HepG2 (cell line): ENCODE measurements around the gene OR7D2. TPM values are rescaled to one million over a fixed set of nuclear protein-coding genes. Genes with fewer than 3 reads are reported as not detected.

ENCODE experiments used
- ATAC-seq: fragments of 200-7000 bp; cut with Tn5 transposase; 3 replicates; pipeline ENCODE4 v1.9.1; 2020; ENCODE audit warnings: mild to moderate bottlenecking, moderate library complexity
- BruUV-seq: library from RNA; stranded (reverse); fragments of 400-500 nt; replicated peaks from 2 replicates; lab custom pipeline; 2021; lab: Mats Ljungman, UMichigan
- CTCF ChIA-PET: fragments of 300-600 bp; formaldehyde crosslinking; extraction: SDS; loops from one replicate; lab custom pipeline; 2021; ENCODE audit warnings: low total read pairs, inconsistent platforms, low intra/inter-chr PET ratio; lab: Yijun Ruan, JAX
- POLR2A ChIA-PET: fragments of 350-600 bp; sonication (Branson Sonifier 250); formaldehyde crosslinking; loops from one replicate; lab custom pipeline; 2020; ENCODE audit warnings: antibody characterized with exemption, inconsistent platforms; lab: Yijun Ruan, JAX
- DNase-seq: peaks from one replicate; pipeline ENCODE4 v3.0.0-alpha.2; 2015; ENCODE audit warnings: low spot score
- FAIRE-seq: peaks from 3 replicates; lab custom pipeline; 2011; peaks lifted over from hg19 to GRCh38; lab: Jason Lieb, UNC
- H2AFZ ChIP-seq: one replicate; pipeline ENCODE4 v1.6.1; 2011; ENCODE audit warnings: low read length, inconsistent platforms
- H3K27ac ChIP-seq: fragments of 300-600 bp; 3 replicates; pipeline ENCODE4 v1.8.0; 2011; ENCODE audit warnings: mixed run types, mild to moderate bottlenecking, mixed read lengths, low read length, inconsistent platforms; ENCODE audit not compliant: insufficient read depth; ENCODE audit errors: extremely low read length
- H3K27me3 ChIP-seq, 2 experiments: fragments of 200-600 bp in 1 of 2; 2 replicates in 1 of 2; 3 replicates in 1 of 2; pipeline versions ENCODE4 v1.6.0 to v1.8.0; 2011; ENCODE audit warnings: low read length in 2 of 2, mild to moderate bottlenecking in 2 of 2, moderate library complexity in 2 of 2, inconsistent platforms in 1 of 2; ENCODE audit not compliant: insufficient read depth in 2 of 2, control insufficient read depth in 1 of 2
- H3K36me3 ChIP-seq, 2 experiments: fragments of 200-600 bp in 1 of 2; replicated peaks in 1 of 2; 2 replicates in 1 of 2; 3 replicates in 1 of 2; pipeline versions ENCODE4 v1.5.1 to v1.8.0; 2011; ENCODE audit warnings: low read length in 2 of 2, inconsistent platforms in 1 of 2; ENCODE audit not compliant: insufficient read depth in 2 of 2, control insufficient read depth in 1 of 2
- H3K4me1 ChIP-seq: 2 replicates; pipeline ENCODE4 v1.5.1; 2012; ENCODE audit warnings: low read length, inconsistent platforms; ENCODE audit not compliant: insufficient read depth
- H3K4me2 ChIP-seq: 2 replicates; pipeline ENCODE4 v1.6.0; 2011; ENCODE audit warnings: low read depth, low read length, inconsistent platforms
- H3K4me3 ChIP-seq, 3 experiments: fragments of 200-600 bp in 1 of 3; sonication (generic), shearing (Covaris generic) in 1 of 3; replicated peaks in 1 of 3; 2 replicates each; pipeline ENCODE4 v1.5.1; 2011 to 2016; ENCODE audit warnings: low read length in 3 of 3, inconsistent platforms in 2 of 3, low read depth in 2 of 3, mild to moderate bottlenecking in 2 of 3, control low read depth in 1 of 3, mixed read lengths in 1 of 3; ENCODE audit not compliant: insufficient read depth in 1 of 3
- H3K79me2 ChIP-seq: one replicate; pipeline ENCODE4 v1.6.1; 2011; ENCODE audit warnings: low read length, inconsistent platforms; ENCODE audit not compliant: insufficient read depth
- H3K9ac ChIP-seq: 2 replicates; pipeline ENCODE4 v1.6.0; 2011; ENCODE audit warnings: mild to moderate bottlenecking, low read depth, low read length, inconsistent platforms; ENCODE audit not compliant: insufficient read depth
- H3K9me3 ChIP-seq: 2 replicates; pipeline ENCODE4 v1.5.1; 2012; ENCODE audit warnings: mild to moderate bottlenecking, low read length
- H4K20me1 ChIP-seq: 2 replicates; pipeline ENCODE4 v1.6.0; 2011; ENCODE audit warnings: inconsistent platforms, mild to moderate bottlenecking, low read length, moderate library complexity; ENCODE audit not compliant: insufficient read depth
- AKAP8 ChIP-seq: sonication (generic); formaldehyde crosslinking; IDR thresholded peaks from 2 replicates; pipeline ENCODE4 v1.5.1; 2020; ENCODE audit warnings: mild to moderate bottlenecking, missing genetic modification reagents
- KAT2B ChIP-seq: fragments of 150-350 bp; IDR thresholded peaks from 2 replicates; pipeline ENCODE4 v1.6.1; 2014; ENCODE audit warnings: low read depth, low read length, borderline replicate concordance
- KDM1A ChIP-seq: IDR thresholded peaks from 2 replicates; pipeline ENCODE4 v1.6.1; 2016; ENCODE audit warnings: missing compliant biosample characterization
- KMT2A ChIP-seq: sonication (generic); formaldehyde crosslinking; IDR thresholded peaks from 2 replicates; pipeline ENCODE4 v1.4.0; 2020; ENCODE audit warnings: missing genetic modification reagents
- MXD4 ChIP-seq: IDR thresholded peaks from 2 replicates; pipeline ENCODE4 v1.6.1; 2016; ENCODE audit warnings: mild to moderate bottlenecking, missing biosample characterization, missing genetic modification reagents
- NFATC3 ChIP-seq: sonication (generic); formaldehyde crosslinking; IDR thresholded peaks from 2 replicates; pipeline ENCODE4 v1.5.1; 2020; ENCODE audit warnings: mild to moderate bottlenecking, missing genetic modification reagents
- NFYB ChIP-seq: sonication (generic); formaldehyde crosslinking; IDR thresholded peaks from 2 replicates; pipeline ENCODE4 v1.4.0; 2020; ENCODE audit warnings: missing genetic modification reagents
- POLR2AphosphoS2 ChIP-seq: IDR thresholded peaks from 2 replicates; pipeline ENCODE4 v1.6.1; 2011; ENCODE audit warnings: low read depth, low read length, improper control_type of control experiment
- SOX5 ChIP-seq: IDR thresholded peaks from 2 replicates; pipeline ENCODE4 v1.6.1; 2016; ENCODE audit warnings: borderline replicate concordance
- TCF7L2 ChIP-seq: IDR thresholded peaks from 2 replicates; pipeline ENCODE4 v1.6.1; 2011; ENCODE audit warnings: mild to moderate bottlenecking, low read depth, low read length, moderate library complexity
- TP53 ChIP-seq: sonication (generic); formaldehyde crosslinking; conservative IDR thresholded peaks from 2 replicates; pipeline ENCODE4 v1.4.0; 2020; ENCODE audit warnings: missing genetic modification reagents
- ZNF143 ChIP-seq: sonication (generic); formaldehyde crosslinking; IDR thresholded peaks from 2 replicates; pipeline ENCODE4 v1.4.0; 2020; ENCODE audit warnings: missing genetic modification reagents
- ZNF446 ChIP-seq: sonication (generic); formaldehyde crosslinking; IDR thresholded peaks from 2 replicates; pipeline ENCODE4 v1.5.0; 2020; ENCODE audit warnings: mild to moderate bottlenecking, missing genetic modification reagents
- ZNF543 ChIP-seq: sonication (generic); formaldehyde crosslinking; IDR thresholded peaks from 2 replicates; pipeline ENCODE4 v1.4.0; 2020; ENCODE audit warnings: mild to moderate bottlenecking, missing genetic modification reagents
- ZNF570 ChIP-seq: sonication (generic); formaldehyde crosslinking; IDR thresholded peaks from 2 replicates; pipeline ENCODE4 v1.4.0; 2020; ENCODE audit warnings: mild to moderate bottlenecking, missing genetic modification reagents, borderline replicate concordance
- ZNF646 ChIP-seq: sonication (generic); formaldehyde crosslinking; IDR thresholded peaks from 2 replicates; pipeline ENCODE4 v1.9.0; 2021; ENCODE audit warnings: mild to moderate bottlenecking, missing genetic modification reagents
- whole genome bisulfite sequencing: methylation state at CpG from one replicate; pipeline ENCODE4 v1.1.6; 2017; ENCODE audit warnings: low lambda C conversion rate; 5-methylcytosine and 5-hydroxymethylcytosine counted together
- in situ Hi-C: cut with HindIII; loops from 2 replicates; pipeline ENCODE4 v1.10.0; 2017; ENCODE audit warnings: low pct_unique_long_range_greater_than_20kb; ENCODE audit not compliant: extremely low pct_ligation_motif_present
- intact Hi-C: fragments of 100-400 bp; cut with micrococcal nuclease; formaldehyde crosslinking; loops from one replicate; pipeline ENCODE4 v1.10.0; 2022; ENCODE audit not compliant: unreplicated experiment
- polyA plus RNA-seq, 8 experiments: library from polyadenylated mRNA; depleted of rRNA in 3 of 8; stranded (reverse) in 7 of 8; unstranded in 1 of 8; fragments of >200 nt; fragmentation: Illumina TruSeq in 4 of 8; extraction: Trizol in 4 of 8; gene quantifications; 2 replicates each; pipeline versions ENCODE4 v1.2.1 to v1.2.3, GENCODE V29; 2011 to 2016; ENCODE audit warnings: low read depth in 4 of 8, missing spikeins in 1 of 8, mixed read lengths in 1 of 8; ENCODE audit not compliant: insufficient read depth in 1 of 8
- total RNA-seq, 5 experiments: library from RNA; depleted of rRNA; stranded (reverse); fragments of >200 nt; fragmentation: Illumina TruSeq; extraction: Trizol; gene quantifications; 2 replicates each; pipeline ENCODE4 v1.2.3, GENCODE V29; 2016; ENCODE audit warnings: low read depth in 1 of 5
- TF ChIP-seq, protein P1 (sequence below): sonication (generic); formaldehyde crosslinking; IDR thresholded peaks from 2 replicates; pipeline ENCODE4 v1.4.0; 2020; ENCODE audit warnings: low read depth, mild to moderate bottlenecking, missing genetic modification reagents
- TF ChIP-seq, protein P2 (sequence below): IDR thresholded peaks from 2 replicates; pipeline ENCODE4 v1.6.1; 2016; ENCODE audit warnings: missing compliant biosample characterization, missing genetic modification reagents, borderline replicate concordance

The OR7D2 gene
- total and polyA plus RNA-seq, 2 of the 13 experiments (the other 11 are each of a cell fraction or from before 2014, with no cell fraction given), result 0.07 TPM; not detected in 1

GRCh38 chr19:9146882-9147281, 31.9 kb upstream of the OR7D2 start (continued):
- TF ChIP-seq ZNF646, result no peak
- TF ChIP-seq NFATC3 (CRISPR knock-in tag), result no peak
- no peak for TF ChIP-seq TP53 (CRISPR knock-in tag)
- TF ChIP-seq POLR2AphosphoS2, result no peak
- TF ChIP-seq ZNF446 (CRISPR knock-in tag), result no peak
- no peak for TF ChIP-seq AKAP8 (CRISPR knock-in tag)
- TF ChIP-seq SOX5 (CRISPR knock-in tag), result no peak

DNA sequence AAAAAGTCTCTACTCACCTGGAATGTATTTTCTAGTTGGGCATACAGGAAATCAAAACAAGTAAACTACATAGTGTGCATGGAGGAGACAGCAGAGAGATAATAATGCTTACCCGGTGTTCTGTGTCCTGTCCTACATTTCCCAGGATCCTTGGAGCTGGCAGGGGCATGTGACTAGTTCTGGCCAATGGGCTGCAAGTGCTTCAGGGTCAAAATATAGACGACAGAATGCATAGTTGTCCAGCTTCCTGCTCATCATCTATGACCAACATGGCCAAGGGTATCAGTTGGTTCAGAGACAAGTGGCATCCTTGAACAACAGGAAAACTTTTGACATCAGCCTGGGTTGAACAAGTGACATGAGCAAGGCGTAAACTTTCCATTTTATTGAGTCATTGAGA, 30.1 kb upstream of the OR7D2 start:
- H2AFZ ChIP-seq, result no peak overlapping the region
- peaks cover 12% of the 10 kb centered on the region; the same call in 1 of the 2 replicates for H4K20me1 ChIP-seq
- no peaks in the 10 kb centered on the region for H3K27me3 ChIP-seq
- no peaks in the 10 kb centered on the region for H3K4me1 ChIP-seq
- 93% methylated on average over 3 of the region's 3 CpGs for WGBS
- H3K79me2 ChIP-seq, result peaks cover 92% of the 10 kb centered on the region
- in situ Hi-C loops (loop anchor here (25.0 kb wide), 1 partner anchor 639 kb away; no protein-coding TSS in a partner anchor), intact Hi-C loops (no loop called here)
- ATAC-seq, result no peak
- no peak for DNase-seq
- no peak overlapping the region for H3K27ac ChIP-seq
- no TSS peak for BruUV-seq
- H3K4me2 ChIP-seq, result no peak overlapping the region
- peaks cover 9 to 52% of the 10 kb centered on the region in 2 experiments for H3K36me3 ChIP-seq
- no peak for FAIRE-seq
- H3K4me3 ChIP-seq, result no peak overlapping the region
- peaks cover 53% of the 10 kb centered on the region for H3K9me3 ChIP-seq
- no peak overlapping the region for H3K9ac ChIP-seq
- ChIA-PET POLR2A (no interaction called here), CTCF (no interaction called here)
- TF ChIP-seq KDM1A, result no peak
- no peak for TF ChIP-seq KAT2B
- TF ChIP-seq, protein P1, sequence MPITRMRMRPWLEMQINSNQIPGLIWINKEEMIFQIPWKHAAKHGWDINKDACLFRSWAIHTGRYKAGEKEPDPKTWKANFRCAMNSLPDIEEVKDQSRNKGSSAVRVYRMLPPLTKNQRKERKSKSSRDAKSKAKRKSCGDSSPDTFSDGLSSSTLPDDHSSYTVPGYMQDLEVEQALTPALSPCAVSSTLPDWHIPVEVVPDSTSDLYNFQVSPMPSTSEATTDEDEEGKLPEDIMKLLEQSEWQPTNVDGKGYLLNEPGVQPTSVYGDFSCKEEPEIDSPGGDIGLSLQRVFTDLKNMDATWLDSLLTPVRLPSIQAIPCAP (CRISPR knock-in tag), result no peak
- no peak for TF ChIP-seq KMT2A
- no peak for TF ChIP-seq ZNF570 (CRISPR knock-in tag)
- no peak for TF ChIP-seq TCF7L2
- TF ChIP-seq ZNF143 (CRISPR knock-in tag), result peak; percentile 38; the same call in 1 of the 2 replicates
- no peak for TF ChIP-seq ZNF543 (CRISPR knock-in tag)
- peak; percentile 69 for TF ChIP-seq NFYB (CRISPR knock-in tag)
- TF ChIP-seq, protein P2, sequence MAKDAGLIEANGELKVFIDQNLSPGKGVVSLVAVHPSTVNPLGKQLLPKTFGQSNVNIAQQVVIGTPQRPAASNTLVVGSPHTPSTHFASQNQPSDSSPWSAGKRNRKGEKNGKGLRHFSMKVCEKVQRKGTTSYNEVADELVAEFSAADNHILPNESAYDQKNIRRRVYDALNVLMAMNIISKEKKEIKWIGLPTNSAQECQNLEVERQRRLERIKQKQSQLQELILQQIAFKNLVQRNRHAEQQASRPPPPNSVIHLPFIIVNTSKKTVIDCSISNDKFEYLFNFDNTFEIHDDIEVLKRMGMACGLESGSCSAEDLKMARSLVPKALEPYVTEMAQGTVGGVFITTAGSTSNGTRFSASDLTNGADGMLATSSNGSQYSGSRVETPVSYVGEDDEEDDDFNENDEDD (CRISPR knock-in tag), result no peak
- TF ChIP-seq MXD4 (CRISPR knock-in tag), result no peak
